ENCODE measurements around the gene SLIT3.

The SLIT3 gene

DNA sequence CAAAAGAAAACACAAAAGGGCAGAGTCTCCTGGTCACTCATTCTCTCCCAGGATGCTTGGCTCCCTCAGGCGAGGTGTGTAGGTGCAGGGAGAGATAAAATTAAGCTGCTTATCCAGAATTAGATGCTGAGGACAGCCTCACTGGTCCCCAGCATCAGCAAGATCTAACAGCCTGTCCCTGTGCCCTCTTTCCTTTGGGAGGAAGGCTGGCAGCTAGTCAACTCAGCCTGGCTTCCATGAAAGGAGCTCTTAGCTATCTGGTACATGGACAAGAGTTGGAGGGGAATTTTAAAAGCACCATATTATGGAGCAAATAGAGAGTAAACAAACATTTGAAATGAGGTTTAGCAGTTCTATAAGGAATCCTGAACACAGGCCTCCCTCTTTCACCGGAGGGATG lies 523.3 kb downstream of the SLIT3 start:
- Histone ChIP-seq H3K36me3 (replicated peaks; ENCODE audit: low read depth, low read length) (no peaks in the 10 kb centered on the region), H3K27me3 (ENCODE audit: low read depth, low read length) (peaks cover 82% of the 10 kb centered on the region), H3K4me2 (ENCODE audit: low read length) (no peak overlapping the region), H3K79me2 (ENCODE audit: low read length) (no peaks in the 10 kb centered on the region), H3K9ac (ENCODE audit: low read length) (no peak overlapping the region), H3K4me3 (ENCODE audit: low read length) (no peak overlapping the region), H4K20me1 (ENCODE audit: insufficient read depth, low read length) (no peaks in the 10 kb centered on the region), H3K27ac (ENCODE audit: low read length) (no peak overlapping the region), H2AFZ (ENCODE audit: low read depth, low read length) (no peak overlapping the region), H3K4me1 (ENCODE audit: low read length) (no peaks in the 10 kb centered on the region), H3K9me3 (ENCODE audit: insufficient read depth, low read length) (no peaks in the 10 kb centered on the region)
- TF ChIP-seq, protein P1, sequence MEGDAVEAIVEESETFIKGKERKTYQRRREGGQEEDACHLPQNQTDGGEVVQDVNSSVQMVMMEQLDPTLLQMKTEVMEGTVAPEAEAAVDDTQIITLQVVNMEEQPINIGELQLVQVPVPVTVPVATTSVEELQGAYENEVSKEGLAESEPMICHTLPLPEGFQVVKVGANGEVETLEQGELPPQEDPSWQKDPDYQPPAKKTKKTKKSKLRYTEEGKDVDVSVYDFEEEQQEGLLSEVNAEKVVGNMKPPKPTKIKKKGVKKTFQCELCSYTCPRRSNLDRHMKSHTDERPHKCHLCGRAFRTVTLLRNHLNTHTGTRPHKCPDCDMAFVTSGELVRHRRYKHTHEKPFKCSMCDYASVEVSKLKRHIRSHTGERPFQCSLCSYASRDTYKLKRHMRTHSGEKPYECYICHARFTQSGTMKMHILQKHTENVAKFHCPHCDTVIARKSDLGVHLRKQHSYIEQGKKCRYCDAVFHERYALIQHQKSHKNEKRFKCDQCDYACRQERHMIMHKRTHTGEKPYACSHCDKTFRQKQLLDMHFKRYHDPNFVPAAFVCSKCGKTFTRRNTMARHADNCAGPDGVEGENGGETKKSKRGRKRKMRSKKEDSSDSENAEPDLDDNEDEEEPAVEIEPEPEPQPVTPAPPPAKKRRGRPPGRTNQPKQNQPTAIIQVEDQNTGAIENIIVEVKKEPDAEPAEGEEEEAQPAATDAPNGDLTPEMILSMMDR (IDR thresholded peaks at IDR 0.05; ENCODE audit: low read depth, low read length) = no peak
- TF ChIP-seq EZH2phosphoT487 (IDR thresholded peaks at IDR 0.05; ENCODE audit: low read depth) = no peak

DNA sequence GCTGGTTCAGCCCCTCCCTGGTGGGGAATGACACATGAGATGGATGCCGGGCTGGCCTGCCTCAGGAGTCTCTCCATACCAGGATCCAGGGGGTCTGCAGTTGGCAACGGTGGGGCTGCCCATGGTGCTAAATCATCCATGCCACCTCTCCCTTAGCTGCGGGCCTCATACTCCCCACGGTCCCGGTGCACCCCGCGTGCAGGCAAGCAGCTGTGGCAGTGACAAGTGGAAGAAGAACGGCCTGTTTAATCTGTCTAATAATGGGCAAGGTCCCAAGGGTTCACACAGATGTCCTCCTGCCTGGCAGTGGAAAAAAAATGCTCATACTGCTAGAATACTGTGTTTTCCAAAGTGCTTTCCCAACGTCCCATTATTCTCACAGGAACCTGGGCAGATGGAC lies 524.9 kb downstream of the SLIT3 start:
- Histone ChIP-seq H3K4me3 (ENCODE audit: low read length) (no peak overlapping the region), H3K4me2 (ENCODE audit: low read length) (no peak overlapping the region), H2AFZ (ENCODE audit: low read depth, low read length) (no peak overlapping the region), H3K9me3 (ENCODE audit: insufficient read depth, low read length) (no peaks in the 10 kb centered on the region), H3K9ac (ENCODE audit: low read length) (no peak overlapping the region), H3K27me3 (ENCODE audit: low read depth, low read length) (peaks cover 81% of the 10 kb centered on the region), H4K20me1 (ENCODE audit: insufficient read depth, low read length) (no peaks in the 10 kb centered on the region), H3K36me3 (replicated peaks; ENCODE audit: low read depth, low read length) (no peaks in the 10 kb centered on the region), H3K79me2 (ENCODE audit: low read length) (no peaks in the 10 kb centered on the region), H3K4me1 (ENCODE audit: low read length) (no peaks in the 10 kb centered on the region), H3K27ac (ENCODE audit: low read length) (no peak overlapping the region)
- TF ChIP-seq, protein P1 (IDR thresholded peaks at IDR 0.05; ENCODE audit: low read depth, low read length) = no peak
- no peak for TF ChIP-seq EZH2phosphoT487 (IDR thresholded peaks at IDR 0.05; ENCODE audit: low read depth)

DNA sequence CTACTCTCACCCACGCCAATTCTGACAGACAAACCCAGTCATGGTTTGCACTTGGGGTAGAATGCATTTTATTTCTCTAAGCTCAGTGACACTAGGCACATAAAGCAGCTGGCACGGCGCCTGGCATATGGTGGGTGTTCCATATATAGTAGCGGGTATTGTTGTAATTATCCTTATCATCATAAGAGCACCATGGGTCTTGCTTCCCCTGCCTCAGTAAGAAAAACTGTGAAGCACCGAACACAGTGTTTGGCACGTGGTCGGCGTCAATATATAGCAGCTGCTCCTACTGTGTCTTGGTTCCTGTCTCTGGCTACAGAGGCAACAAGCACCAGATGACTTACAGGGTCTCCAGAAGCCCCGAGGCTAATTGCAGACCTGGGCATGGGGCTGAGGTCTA lies 527.7 kb downstream of the SLIT3 start:
- Histone ChIP-seq H4K20me1 (ENCODE audit: insufficient read depth, low read length) (no peaks in the 10 kb centered on the region), H3K36me3 (replicated peaks; ENCODE audit: low read depth, low read length) (no peaks in the 10 kb centered on the region), H3K79me2 (ENCODE audit: low read length) (no peaks in the 10 kb centered on the region), H3K9ac (ENCODE audit: low read length) (no peak overlapping the region), H3K27me3 (ENCODE audit: low read depth, low read length) (peaks cover 79% of the 10 kb centered on the region), H3K27ac (ENCODE audit: low read length) (no peak overlapping the region), H3K4me3 (ENCODE audit: low read length) (no peak overlapping the region), H2AFZ (ENCODE audit: low read depth, low read length) (no peak overlapping the region), H3K9me3 (ENCODE audit: insufficient read depth, low read length) (no peaks in the 10 kb centered on the region), H3K4me2 (ENCODE audit: low read length) (no peak overlapping the region), H3K4me1 (ENCODE audit: low read length) (no peaks in the 10 kb centered on the region)
- TF ChIP-seq, protein P1 (IDR thresholded peaks at IDR 0.05; ENCODE audit: low read depth, low read length) = no peak
- TF ChIP-seq EZH2phosphoT487 (IDR thresholded peaks at IDR 0.05; ENCODE audit: low read depth) = no peak

DNA sequence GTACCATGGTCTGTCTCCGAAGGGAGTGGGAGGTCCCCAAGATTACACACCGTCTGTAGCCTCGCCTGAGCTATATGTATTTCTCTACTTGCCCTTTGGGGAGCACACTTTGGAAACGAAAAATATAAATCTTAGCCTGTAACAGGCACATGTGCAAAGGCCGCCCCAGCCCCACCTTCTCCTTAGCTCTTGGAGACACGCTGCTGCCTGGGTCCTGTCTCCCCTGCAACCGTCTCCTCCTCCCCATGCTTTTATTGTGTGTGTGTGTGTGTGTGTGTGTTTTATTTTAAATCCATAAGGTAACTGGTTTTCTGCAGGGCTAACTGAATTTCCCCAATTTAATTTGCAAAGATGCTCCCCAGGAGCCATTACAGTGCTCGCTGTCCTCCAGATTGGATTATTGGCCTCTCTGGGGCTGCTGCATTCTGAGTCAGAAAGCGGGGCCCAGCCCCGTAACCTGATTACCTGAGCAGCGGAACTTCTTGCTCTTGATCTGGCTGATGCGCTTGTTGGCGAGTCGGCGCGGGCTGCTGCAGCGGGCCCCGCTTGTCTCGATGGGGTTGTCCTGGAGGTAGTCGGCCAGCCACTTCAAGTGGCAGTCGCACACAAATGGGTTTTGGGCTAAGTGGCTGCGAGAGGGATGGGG lies 528.5 kb downstream of the SLIT3 start:
- Histone ChIP-seq H3K9me3 (ENCODE audit: insufficient read depth, low read length) (no peaks in the 10 kb centered on the region), H3K4me2 (ENCODE audit: low read length) (no peak overlapping the region), H3K27ac (ENCODE audit: low read length) (no peak overlapping the region), H4K20me1 (ENCODE audit: insufficient read depth, low read length) (no peaks in the 10 kb centered on the region), H3K79me2 (ENCODE audit: low read length) (no peaks in the 10 kb centered on the region), H2AFZ (ENCODE audit: low read depth, low read length) (no peak overlapping the region), H3K9ac (ENCODE audit: low read length) (no peak overlapping the region), H3K4me3 (ENCODE audit: low read length) (no peak overlapping the region), H3K36me3 (replicated peaks; ENCODE audit: low read depth, low read length) (no peaks in the 10 kb centered on the region), H3K27me3 (ENCODE audit: low read depth, low read length) (peaks cover 74% of the 10 kb centered on the region), H3K4me1 (ENCODE audit: low read length) (no peaks in the 10 kb centered on the region)
- no peak for TF ChIP-seq EZH2phosphoT487 (IDR thresholded peaks at IDR 0.05; ENCODE audit: low read depth)
